Keratinocyte (primary cell): Measurements from ENCODE around the gene ADRM1. TPM values are rescaled to one million over a fixed set of nuclear protein-coding genes. Genes with fewer than 3 reads are reported as not detected.

ENCODE experiments used
- DNase-seq: peaks from one replicate; pipeline ENCODE4 v3.0.0-alpha.2; 2011; ENCODE audit warnings: low read depth, missing footprints, low spot score
- FAIRE-seq: peaks from 2 replicates; lab custom pipeline; 2011; peaks lifted over from hg19 to GRCh38; lab: Jason Lieb, UNC
- H2AFZ ChIP-seq: 2 replicates; pipeline ENCODE4 v1.6.0; 2012; ENCODE audit warnings: low read length, control low read depth, inconsistent platforms; ENCODE audit not compliant: control insufficient read depth
- H3K27ac ChIP-seq: 2 replicates; pipeline ENCODE4 v1.5.1; 2011; ENCODE audit warnings: low read length; ENCODE audit not compliant: control insufficient read depth, insufficient read depth
- H3K27me3 ChIP-seq: 3 replicates; pipeline ENCODE4 v1.6.0; 2011; ENCODE audit warnings: low read length; ENCODE audit not compliant: control insufficient read depth, insufficient read depth; ENCODE audit errors: extremely low read depth
- H3K36me3 ChIP-seq, 2 experiments: 2 replicates in 1 of 2; 3 replicates in 1 of 2; pipeline ENCODE4 v1.5.1; 2011; ENCODE audit warnings: low read length in 2 of 2, mild to moderate bottlenecking in 1 of 2; ENCODE audit not compliant: control insufficient read depth in 2 of 2, insufficient read depth in 2 of 2; ENCODE audit errors: extremely low read depth in 1 of 2
- H3K4me1 ChIP-seq: 3 replicates; pipeline ENCODE4 v1.5.1; 2011; ENCODE audit warnings: low read length; ENCODE audit not compliant: control insufficient read depth, insufficient read depth; ENCODE audit errors: extremely low read depth
- H3K4me2 ChIP-seq: 3 replicates; pipeline ENCODE4 v1.6.0; 2011; ENCODE audit warnings: low read depth, low read length; ENCODE audit not compliant: control insufficient read depth, insufficient read depth; ENCODE audit errors: extremely low read depth
- H3K4me3 ChIP-seq, 3 experiments: fragments of 200-600 bp in 1 of 3; sonication (generic) in 1 of 3; 2 replicates in 2 of 3; 3 replicates in 1 of 3; pipeline ENCODE4 v1.5.1; 2011 to 2016; ENCODE audit warnings: low read length in 3 of 3, mild to moderate bottlenecking in 3 of 3, control low read depth in 2 of 3, inconsistent platforms in 1 of 3, low read depth in 1 of 3, mixed read lengths in 1 of 3, mixed run types in 1 of 3, moderate library complexity in 1 of 3; ENCODE audit not compliant: control insufficient read depth in 2 of 3, insufficient read depth in 2 of 3; ENCODE audit errors: extremely low read depth in 1 of 3
- H3K79me2 ChIP-seq: 2 replicates; pipeline ENCODE4 v1.6.0; 2012; ENCODE audit warnings: low read length; ENCODE audit not compliant: control insufficient read depth, insufficient read depth
- H3K9ac ChIP-seq: 3 replicates; pipeline ENCODE4 v1.6.0; 2011; ENCODE audit warnings: low read length; ENCODE audit not compliant: control insufficient read depth, insufficient read depth; ENCODE audit errors: extremely low read depth
- H3K9me1 ChIP-seq: 3 replicates; pipeline ENCODE4 v1.6.0; 2011; ENCODE audit warnings: low read length; ENCODE audit not compliant: control insufficient read depth, insufficient read depth; ENCODE audit errors: extremely low read depth
- H3K9me3 ChIP-seq: 2 replicates; pipeline ENCODE4 v1.5.1; 2012; ENCODE audit warnings: low read depth, low read length; ENCODE audit not compliant: control insufficient read depth
- H4K20me1 ChIP-seq: 3 replicates; pipeline ENCODE4 v1.6.0; 2011; ENCODE audit warnings: low read length; ENCODE audit not compliant: control insufficient read depth, insufficient read depth; ENCODE audit errors: extremely low read depth
- CTCF ChIP-seq, 3 experiments: IDR thresholded peaks in 1 of 3; conservative IDR thresholded peaks in 1 of 3; optimal IDR thresholded peaks in 1 of 3; 2 replicates in 2 of 3; 3 replicates in 1 of 3; pipeline versions ENCODE3 to v1.5.1; 2011; ENCODE audit warnings: low read length in 3 of 3, mild to moderate bottlenecking in 3 of 3, moderate library complexity in 2 of 3, control low read depth in 1 of 3, inconsistent platforms in 1 of 3; ENCODE audit not compliant: insufficient read depth in 2 of 3; ENCODE audit errors: extremely low read depth in 1 of 3
- EZH2 ChIP-seq: IDR thresholded peaks from one replicate; pipeline ENCODE4 v1.6.1; 2012; ENCODE audit warnings: inconsistent platforms, mild to moderate bottlenecking, low read length, moderate library complexity
- dilution Hi-C: fragments of 300-500 bp; cut with MboI; formaldehyde crosslinking; loops from one replicate; pipeline ENCODE4 v1.7.0; 2020; ENCODE audit warnings: low sequenced_read_pairs; ENCODE audit not compliant: extremely low pct_ligation_motif_present
- polyA plus RNA-seq, 5 experiments: library from polyadenylated mRNA; depleted of rRNA in 3 of 5; stranded (reverse) in 3 of 5; stranded (forward) in 1 of 5; unstranded in 1 of 5; fragments of >200 nt; gene quantifications; 1 replicate in 1 of 5; 2 replicates in 3 of 5; 3 replicates in 1 of 5; pipeline versions ENCODE4 v1.2.1 to v1.2.3, GENCODE V29; 2011 to 2012; ENCODE audit warnings: missing spikeins in 2 of 5, low read depth in 1 of 5, low replicate concordance in 1 of 5

ADRM1 gene
- polyA plus RNA-seq, 1 donor (not counting 4 experiments of a cell fraction or from before 2014, with no cell fraction given), result 91.4 TPM

GRCh38 chr20:62266851-62267250, 35.9 kb upstream of the ADRM1 start:
- DNase-seq (no peak), FAIRE-seq (peak; percentile 5)
- dilution Hi-C loops, result no loop called here
- peaks cover 13% of the 10 kb centered on the region for H3K4me1 ChIP-seq
- H3K9ac ChIP-seq, result no peak overlapping the region
- H3K4me3 ChIP-seq, result no peak overlapping the region
- H4K20me1 ChIP-seq, result no peaks in the 10 kb centered on the region
- peaks cover 3% of the 10 kb centered on the region for H3K9me3 ChIP-seq
- peak overlapping the region; percentile 3 for H3K4me2 ChIP-seq
- no peak overlapping the region for H2AFZ ChIP-seq
- H3K9me1 ChIP-seq, result no peaks in the 10 kb centered on the region
- no peaks in the 10 kb centered on the region for H3K79me2 ChIP-seq
- H3K36me3 ChIP-seq, result peaks cover 18 to 38% of the 10 kb centered on the region in 2 experiments
- no peak for TF ChIP-seq CTCF (optimal IDR thresholded peaks at IDR 0.05 in 1 of 3, IDR thresholded peaks at IDR 0.05 in 1 of 3, conservative IDR thresholded peaks at IDR 0.05 in 1 of 3; ENCODE audit: extremely low read depth in 1 of 3, insufficient read depth in 2 of 3, low read length in 3 of 3)
- no peak overlapping the region for H3K27ac ChIP-seq
- H3K27me3 ChIP-seq, result no peaks in the 10 kb centered on the region

- H3K27me3 ChIP-seq, result no peaks in the 10 kb centered on the region
- DNase-seq, result peak; percentile 52
- TF ChIP-seq CTCF (optimal IDR thresholded peaks at IDR 0.05 in 1 of 3, IDR thresholded peaks at IDR 0.05 in 1 of 3, conservative IDR thresholded peaks at IDR 0.05 in 1 of 3; ENCODE audit: extremely low read depth in 1 of 3, insufficient read depth in 2 of 3, low read length in 3 of 3) (no peak), EZH2 (no peak)
- H3K9ac ChIP-seq, result peak overlapping the region; percentile 13
- no peaks in the 10 kb centered on the region for H3K9me1 ChIP-seq
- FAIRE-seq, result peak; percentile 96
- H3K4me1 ChIP-seq, result peaks cover 13% of the 10 kb centered on the region
- peaks cover 18 to 39% of the 10 kb centered on the region in 2 experiments for H3K36me3 ChIP-seq
- H3K9me3 ChIP-seq, result peaks cover 3% of the 10 kb centered on the region
- dilution Hi-C loops, result no loop called here
- H3K4me2 ChIP-seq, result peak overlapping the region; percentile 12
- H3K4me3 ChIP-seq, result peak overlapping the region in 1 of 3 experiments; percentile 4
- no peaks in the 10 kb centered on the region for H4K20me1 ChIP-seq
- H3K27ac ChIP-seq, result no peak overlapping the region
- no peaks in the 10 kb centered on the region for H3K79me2 ChIP-seq
- no peak overlapping the region for H2AFZ ChIP-seq
Observed at GRCh38 chr20:62267543-62267942, 35.3 kb upstream of the ADRM1 start.
